HS-27A (cell line): Measurements from ENCODE around the gene MTMR2.
A peak's percentile ranks its signal among the peaks of the same experiment; 100 is the strongest.

ENCODE experiments used
- DNase-seq: peaks from one replicate; pipeline ENCODE4 v3.0.0-alpha.2; 2012; ENCODE audit warnings: low read depth, missing footprints

MTMR2 gene

DNA sequence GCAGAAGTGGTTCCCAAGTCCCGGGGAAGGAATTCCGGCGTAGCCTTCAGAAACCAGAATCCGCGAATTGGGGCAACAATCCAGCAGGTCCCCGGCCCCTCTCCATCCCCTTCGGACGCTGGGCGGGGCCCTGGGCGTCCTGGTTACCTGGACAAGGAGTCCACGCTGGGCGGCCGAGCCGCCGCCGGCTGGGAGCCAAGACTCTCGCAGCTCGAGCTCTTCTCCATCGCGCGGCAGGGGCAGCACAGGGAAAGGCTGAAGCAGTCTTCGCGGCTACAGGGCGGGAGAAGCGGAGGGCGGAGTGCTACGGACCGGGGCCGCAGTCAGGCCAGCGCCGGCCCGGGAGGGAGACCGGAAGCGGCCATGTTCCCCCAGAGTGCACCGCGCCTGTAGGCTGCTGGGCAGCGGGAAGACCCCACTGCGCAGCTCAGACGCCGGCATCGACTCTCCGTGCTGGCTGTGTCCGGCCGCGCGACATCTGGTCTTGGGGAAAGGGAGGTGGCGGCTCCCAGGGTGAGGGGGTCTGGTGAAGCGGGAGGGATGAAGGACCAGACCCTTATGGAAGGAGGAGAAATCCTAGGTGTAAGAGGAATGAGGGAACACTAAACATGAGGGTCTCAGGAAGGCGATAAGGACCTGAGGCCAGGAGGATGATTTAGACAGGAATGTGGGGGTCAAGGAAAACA, at the start of gene MTMR2:
Gene MTMR2 (minus strand): TSS at position 380 of the 686 bp plus-strand sequence. CDS start 153 bp downstream, at position 227.
- peak; percentile 61 for DNase-seq

DNA sequence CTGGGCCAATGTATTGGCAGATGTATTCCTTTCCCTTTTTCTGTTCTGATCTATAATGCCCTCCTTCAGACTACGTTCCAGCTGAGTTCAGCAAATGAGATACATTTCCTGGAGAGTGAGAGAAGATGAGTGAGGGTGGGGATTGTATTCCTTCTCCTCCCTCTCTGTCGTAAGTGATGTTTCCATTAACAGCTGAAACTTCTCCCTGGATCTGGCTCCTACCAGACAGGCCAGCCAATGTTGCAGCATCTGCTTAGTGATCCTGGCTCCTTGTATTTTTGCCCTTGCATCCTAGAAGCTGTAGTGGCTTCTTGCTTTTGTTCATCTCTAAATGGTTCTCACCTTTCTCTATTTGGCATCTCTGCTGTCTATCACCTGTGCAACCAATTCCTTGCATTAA, 48.2 kb upstream of the MTMR2 start:
- DNase-seq = no peak

DNA sequence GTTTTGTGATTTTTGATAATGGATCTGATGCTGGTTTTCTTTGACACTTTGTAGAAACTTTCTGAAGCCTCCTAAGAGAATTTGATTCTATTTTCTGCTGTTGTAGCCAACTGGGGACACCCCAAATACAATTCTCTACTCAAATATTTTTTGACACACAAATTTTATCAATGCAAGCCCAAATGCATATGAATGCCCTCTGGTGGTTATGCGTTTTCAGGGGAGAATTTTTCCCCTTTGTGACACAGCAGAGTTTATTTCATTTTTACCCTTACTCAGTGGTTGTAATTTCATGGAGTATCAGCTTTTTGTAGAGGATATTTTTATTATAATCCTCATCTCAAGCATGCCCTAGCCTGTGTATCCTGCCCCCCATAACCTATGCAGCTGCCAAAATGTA, 44.7 kb upstream of the MTMR2 start:
- no peak for DNase-seq

DNA sequence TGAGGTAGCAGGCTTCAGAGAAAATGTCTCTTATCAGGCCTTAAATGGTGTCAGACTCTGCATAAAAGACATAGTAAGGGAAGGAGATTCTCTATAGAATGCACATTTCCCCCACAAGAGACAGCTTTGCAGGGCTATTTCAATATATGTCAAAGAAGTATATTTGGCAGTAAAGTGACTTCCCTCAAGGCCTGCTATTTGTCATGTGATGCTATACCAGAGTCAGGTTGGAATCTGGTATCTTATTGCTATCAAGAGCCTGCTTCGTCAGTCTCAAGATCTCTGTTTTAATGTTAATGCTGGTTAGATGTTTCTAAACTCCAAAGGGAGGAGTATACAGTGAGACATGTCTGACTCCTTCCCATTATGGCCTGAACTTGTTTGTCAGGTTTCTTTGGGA, 40.4 kb upstream of the MTMR2 start:
- DNase-seq = no peak

DNA sequence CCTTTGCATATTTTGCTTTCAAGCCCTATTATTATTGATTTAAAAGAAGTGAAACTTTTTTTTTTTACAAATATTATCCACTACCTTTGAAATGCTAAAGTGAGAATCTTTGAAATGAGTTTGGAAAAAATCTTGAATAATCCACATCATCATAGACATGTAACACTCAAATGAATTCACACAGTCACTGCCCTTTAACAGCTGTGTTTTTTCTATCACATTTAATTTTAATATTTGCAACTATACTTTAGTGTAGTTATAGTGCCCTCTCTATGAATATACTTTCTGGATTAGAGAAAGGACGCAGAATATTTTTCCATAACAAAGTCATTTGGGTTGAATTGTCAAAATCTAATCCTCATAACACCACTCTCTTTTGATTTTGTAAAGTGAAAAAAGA, 37.9 kb upstream of the MTMR2 start:
- no peak for DNase-seq

DNA sequence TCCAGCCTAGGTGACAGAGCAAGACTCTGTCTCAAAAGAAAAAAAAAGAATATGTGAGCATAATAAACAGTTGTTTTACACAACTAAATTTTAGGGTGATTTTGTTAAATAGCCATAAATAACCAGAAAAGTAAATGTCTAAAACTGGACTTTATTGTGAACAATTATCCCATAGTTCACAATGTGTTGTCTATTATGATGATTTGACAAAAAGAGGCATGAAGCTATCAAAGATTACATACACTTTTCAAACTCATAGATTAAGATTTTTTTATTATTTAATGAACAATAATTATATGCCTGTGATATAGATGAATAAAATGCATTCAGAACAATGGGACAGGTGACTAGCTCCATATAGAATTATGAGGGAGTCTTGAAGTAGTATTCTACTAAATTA, 27.0 kb upstream of the MTMR2 start:
- no peak for DNase-seq

DNA sequence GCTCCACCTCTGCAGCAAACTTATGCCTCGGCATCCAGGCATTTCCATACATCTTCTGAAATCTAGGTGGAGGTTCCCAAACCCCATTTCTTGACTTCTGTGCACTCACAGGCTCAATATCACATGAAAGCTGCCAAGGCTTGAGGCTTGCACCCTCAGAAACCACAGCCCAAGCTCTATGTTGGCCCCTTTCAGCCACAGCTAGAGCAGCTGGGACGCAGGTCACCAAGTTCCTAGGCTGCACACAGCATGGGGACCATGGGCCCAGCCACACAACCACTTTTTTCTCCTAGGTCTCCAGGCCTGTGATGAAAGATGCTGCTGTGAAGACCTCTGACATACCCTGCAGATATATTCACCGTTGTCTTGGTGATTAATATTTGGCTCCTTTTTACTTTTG, 24.7 kb upstream of the MTMR2 start:
- DNase-seq = no peak

DNA sequence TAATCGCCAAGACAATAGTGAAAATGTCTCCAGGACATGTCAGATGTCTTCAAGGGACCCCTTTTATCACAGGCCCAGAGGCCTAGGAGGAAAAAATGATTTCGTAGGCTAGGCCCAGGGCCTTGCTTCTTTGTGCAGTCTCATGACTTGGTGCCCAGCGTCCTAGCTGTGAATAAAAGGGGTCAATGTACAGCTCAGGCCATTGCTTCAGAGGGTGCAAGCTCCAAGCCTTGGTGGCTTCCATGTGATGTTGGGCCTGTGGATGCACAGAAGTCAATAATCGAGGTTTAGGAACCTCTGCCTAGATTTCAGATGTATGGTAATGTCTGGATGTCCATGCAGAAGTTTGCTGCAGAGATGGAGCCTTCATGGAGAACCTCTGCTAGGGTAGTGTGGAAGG, 20.7 kb upstream of the MTMR2 start:
- no peak for DNase-seq

DNA sequence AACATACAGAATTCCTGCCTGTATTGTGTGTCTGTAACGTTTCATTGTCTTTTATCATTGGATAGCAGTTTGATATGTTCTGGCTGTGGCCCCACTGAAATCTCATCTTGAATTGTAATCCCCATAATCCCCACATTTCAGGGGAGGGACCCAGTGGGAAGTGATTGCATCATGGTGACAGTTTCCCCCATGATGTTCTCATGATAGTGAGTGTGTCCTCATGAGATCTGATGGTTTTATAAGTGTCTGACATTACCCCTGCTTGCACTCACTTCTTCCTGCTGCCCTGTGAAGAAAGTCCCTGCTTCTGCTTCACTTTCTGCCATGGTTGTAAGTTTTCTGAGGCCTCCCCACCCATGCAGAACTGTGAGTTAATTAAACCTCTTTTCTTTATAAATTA, 19.6 kb upstream of the MTMR2 start:
- DNase-seq = no peak

DNA sequence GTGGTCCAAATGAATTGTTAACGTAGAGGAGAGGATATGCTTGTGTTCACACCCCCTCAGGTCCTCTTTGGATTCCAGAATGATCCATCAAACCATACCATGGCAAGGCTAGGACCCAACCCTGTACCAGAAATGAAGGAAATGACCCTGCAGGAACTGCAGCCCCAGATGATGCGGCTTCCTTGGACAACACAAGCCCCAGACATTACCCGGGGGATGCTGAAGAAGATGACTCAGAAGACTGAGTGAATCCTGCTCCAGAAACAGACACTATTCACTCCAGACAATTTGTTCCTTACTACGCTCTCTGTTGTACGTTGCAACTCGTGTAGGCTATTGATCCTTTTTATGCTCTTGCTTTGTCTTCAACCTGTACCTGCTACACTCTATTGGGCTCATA, 15.2 kb upstream of the MTMR2 start:
- DNase-seq = no peak

DNA sequence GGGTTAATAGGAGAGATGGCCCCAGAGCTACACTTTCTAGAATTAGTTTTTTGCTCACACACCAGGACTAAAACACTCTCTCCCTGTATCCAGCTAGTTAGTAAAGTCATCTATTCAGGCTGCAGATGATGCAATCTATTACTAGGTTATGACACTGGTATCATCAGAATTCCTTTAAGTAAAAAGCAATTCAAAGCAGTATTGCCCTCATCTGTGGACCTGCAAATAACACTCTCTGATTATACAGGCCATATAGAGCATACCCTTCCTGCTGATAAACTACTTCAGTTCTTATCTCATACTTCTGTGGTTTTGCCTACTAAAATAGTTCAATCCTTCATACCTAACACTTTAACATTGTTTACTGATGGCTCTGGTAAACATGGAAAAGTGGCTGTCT, 13.5 kb upstream of the MTMR2 start:
- no peak for DNase-seq

DNA sequence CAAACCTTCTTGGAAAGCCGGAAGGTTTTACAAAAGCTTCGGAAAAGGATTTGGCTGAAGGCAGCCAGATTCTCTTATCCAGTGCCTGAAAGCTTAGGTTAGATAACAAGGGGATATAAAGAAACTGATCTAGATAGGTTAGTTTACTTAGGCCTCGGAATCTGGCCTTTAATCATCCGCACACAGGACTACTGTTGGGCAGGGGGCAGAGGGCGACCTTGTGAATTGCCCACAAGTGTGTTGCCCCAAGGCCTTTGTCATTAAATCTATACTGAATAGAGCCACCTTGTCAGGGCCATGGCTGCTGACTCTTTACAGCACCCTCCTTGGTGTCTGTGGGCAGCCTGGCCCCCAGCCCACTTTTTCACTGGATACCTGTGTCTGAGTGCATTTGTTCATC, 9.7 kb upstream of the MTMR2 start:
- DNase-seq = no peak

DNA sequence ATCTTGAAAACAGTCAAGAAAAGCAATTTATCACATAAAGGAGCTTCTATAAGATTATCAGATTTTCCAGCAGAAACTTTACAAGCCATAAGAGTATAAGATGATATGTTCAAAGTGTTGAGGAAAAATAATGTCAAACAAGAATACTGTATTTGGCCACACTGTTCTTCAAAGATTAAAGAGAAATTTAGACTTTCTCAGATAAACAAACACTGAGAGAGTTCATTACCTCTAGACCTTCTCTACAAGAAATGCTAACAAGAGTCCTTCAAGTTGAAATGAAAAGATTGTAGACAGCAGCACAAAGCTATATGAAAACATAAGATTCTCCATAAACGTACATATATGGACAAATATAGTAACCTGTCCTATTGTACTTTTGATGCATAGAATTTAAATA, 8.0 kb upstream of the MTMR2 start:
- no peak for DNase-seq

DNA sequence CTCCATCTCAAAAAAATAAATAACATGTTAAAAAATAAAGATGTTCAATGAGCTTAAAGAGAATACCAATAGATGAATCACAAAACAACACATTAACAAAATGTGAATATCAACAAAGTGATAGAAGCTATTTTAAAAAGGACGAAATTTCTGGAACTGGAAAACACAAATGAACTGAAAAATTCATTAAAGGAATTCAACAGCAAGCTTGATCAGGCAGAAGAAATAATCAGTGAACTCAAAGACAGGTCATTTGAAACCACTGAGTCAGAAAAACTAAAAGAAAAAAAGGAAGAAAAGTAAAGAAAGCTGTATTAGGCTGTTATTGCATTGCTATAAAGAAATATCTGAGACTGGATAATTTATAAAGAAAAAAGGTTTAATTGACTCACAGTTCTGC, 7.0 kb upstream of the MTMR2 start:
- DNase-seq = no peak

DNA sequence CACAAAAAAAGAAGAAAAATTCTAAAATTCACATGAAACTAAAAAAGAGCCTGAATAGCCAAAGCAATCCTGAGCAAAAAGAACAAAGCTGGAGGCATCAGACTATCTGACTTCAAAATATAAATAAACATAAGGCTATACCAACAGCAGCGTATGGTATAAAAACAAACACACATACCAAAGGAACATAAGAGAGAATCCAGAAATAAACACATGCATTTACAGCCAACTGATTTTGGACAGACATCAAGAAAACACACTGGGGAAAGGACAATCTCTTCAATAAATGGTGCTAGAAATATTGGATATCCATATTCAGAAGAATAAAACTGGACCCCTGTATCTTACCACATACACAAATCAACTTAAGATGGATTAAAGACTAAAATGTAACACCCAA, 2.8 kb upstream of the MTMR2 start:
- DNase-seq = no peak

DNA sequence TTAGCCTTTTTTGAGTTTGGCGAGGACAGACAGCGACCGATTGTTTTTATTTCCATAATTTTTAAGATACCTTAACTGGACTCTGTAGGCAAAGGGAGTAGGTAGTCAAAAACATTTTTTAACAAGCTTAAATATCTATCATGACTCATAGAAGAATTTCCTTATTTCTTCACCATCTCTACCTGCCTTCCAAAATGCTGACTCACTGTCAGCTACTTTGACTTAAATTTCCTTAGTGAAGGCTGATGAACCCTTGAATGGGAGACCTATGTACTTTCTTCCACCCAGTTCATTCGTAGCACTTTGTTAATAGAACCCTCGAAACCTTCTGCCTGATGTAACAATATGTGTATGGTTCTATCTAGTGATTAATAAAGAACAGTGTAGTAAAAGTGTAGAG, 1.1 kb upstream of the MTMR2 start:
- DNase-seq = peak; percentile 38

DNA sequence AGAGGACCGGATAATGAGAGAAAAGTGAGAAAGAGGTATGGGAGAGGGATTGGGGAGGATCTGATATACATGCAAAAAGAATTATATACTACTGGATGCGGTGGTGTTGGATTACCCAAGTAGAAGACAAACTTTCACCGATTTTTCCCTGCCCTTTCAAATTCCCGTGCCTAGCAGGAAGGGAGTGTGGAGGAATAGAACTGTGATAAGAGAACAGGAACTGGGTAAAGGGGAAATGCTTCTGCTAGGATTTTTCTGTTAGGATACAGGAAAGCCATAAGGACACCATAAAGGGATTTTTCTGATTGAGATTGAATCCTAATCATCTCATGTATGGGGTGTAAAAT, 480 bp upstream of the MTMR2 start:
- DNase-seq = peak; percentile 33

DNA sequence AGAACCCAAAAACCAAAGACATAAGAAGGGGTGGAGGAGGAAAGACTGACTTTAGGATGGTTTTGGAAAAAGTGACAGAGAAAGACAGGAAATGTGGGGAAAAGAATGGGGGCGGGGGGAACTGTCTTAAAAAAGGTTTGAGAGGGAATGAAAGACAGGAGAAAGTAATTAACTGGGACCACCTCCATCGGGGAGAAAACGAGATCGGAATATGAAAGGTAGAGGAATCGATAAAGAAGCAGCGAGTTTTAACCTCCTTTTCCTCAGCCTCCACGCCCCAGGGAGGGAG, 524 bp downstream of the MTMR2 start:
- DNase-seq = no peak

DNA sequence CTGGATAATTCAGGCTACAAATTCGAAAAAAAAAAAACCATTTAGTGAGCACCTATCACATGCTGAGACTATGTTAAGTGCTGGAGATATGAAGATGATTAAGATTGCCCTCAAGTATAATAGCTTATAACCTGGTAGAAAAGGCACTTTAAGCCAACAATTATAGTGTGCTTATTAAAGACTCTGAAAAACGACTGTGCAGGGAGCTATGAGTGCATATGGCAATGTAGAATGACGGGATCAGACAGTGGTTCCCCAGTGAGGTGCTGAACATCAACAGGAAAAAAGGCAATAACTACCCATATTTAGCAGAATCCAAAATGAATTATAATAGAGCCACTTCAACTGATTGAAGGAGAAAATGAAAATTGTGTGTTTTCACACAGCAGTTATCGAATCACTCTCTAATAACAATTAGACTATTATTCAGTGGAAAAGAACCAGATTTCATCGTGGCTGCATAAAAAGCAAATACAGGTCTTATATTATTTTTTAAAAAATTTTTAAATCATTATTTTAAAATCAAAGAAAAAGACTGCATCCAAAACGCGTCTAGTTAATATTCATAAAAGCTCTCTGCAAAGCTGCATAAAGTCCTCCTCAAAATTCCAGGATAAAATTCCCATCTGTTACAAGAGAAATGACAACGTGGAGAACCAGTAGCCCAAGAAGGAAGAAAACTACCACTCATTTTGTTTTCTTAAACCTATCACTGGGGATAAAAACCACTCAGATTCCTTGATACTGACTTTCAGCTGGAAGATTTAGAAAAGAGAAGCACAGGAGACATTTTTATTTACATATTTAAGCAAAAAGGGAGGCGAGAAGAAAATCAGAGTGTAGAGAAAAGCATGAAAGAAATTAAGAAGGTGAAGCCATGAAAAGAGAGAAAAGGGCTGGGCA, 1.1 kb downstream of the MTMR2 start:
- no peak for DNase-seq

DNA sequence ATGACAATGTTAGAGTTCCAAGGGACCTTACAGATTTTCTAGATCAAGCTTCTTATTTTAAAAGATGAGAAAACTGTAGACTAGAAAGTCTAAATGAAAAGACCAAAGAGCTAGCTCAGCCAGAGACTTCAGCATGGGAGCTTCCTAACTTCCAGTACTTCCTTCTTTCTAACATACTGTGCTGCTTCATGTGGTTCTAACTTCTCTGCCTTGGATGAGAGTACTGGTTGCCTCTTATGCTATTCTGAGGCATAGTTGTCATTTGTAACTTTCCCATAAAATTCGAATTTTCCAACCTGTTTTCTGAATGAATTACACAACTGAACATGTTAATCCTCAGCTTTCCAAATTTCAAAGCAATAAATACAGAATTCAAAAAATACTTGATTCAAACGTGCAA, 1.8 kb downstream of the MTMR2 start:
- DNase-seq = no peak

DNA sequence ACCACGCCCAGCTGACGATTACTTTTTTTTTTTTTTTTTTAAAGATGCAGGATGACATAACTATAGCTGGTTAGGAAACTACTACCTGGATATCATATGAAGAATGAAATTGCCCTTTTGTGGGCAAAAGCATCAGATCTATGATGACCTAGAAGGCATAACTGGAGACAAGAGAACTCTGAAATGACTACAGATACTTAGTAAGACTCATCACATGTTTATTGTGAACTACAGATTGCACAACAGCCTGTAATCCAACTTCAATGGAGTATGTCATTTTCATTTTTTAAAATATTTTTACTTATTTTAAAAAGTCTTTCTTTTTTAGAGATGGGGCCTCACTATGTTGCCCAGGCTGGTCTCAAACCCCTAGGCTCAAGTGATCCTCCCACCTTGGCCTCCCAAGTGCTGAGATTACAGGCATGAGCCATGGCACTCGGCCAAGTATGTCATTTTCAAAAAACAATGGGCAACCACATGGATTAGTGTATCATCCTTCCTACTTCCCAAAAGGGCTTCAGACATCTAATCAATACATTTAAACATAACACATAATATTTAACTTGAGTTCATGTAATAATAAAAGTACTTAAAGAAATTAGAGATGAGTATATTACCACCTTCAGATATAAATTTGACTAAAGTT, 3.3 kb downstream of the MTMR2 start:
- no peak for DNase-seq

DNA sequence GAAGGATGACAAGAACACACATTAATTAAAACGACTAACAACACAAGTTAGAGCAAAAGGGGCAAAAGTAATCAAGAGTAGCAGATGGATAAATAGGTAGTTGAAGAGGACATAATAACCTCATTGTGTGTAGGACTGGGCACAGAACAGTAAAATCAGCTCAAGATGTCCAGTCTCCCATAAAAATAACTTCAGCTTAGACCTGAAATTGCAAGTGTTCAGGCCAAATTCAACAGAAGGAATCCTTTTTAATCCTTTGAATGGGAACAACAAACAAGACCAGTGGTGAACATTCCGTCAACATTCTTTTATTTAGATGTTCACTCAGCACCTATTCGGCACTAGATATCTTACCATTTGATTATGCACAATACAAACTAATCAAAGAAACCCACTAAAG, 4.4 kb downstream of the MTMR2 start:
- DNase-seq = no peak

DNA sequence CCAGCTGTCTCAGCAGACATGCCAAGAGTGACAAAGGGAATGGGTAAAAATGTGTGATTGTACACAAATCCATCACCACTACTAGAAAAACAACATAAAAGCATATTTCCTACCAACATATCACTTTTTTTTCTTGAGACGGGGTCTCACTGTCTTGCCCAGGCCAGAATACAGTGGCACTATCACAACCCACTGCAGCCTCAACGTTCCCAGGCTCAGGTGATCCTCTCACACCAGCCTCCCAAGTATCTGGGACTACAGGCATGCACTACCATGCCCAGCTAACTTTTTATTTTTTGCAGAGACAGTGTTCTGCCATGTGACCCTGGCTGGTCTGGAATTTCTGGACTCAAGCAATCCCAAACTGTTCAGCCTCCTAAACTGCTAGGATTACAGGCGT, 5.2 kb downstream of the MTMR2 start:
- DNase-seq = no peak

DNA sequence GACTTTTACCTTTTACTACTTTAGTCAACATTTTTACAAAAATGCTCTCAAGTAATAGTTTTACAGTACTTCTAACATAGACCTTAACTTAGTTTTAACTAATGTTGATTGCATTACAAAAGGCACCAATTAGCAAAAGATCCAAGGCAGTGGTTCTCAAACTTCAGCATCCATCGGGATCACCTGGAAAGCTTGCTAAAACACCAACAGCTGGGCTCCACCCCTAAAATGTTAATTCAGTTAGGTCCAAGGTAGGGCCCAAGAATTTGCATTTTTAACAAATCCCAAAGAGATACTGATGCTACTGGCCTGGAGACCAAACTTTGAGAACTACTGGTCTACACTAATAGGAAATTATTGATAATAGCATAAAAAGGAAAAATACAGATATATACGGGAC, 5.9 kb downstream of the MTMR2 start:
- no peak for DNase-seq
